ENCODE results near the gene MED10. TPM values are rescaled to one million over a fixed set of nuclear protein-coding genes. Genes with fewer than 3 reads are reported as not detected.

The MED10 gene
- total and polyA plus RNA-seq, 2 of the 4 experiments (the other 2 are of a cell fraction), result 9.1 to 60.0 TPM

- Histone ChIP-seq H3K4ac (ENCODE audit: low read depth, low read length) (no peak overlapping the region), H2BK120ac (ENCODE audit: low read depth, low read length) (no peak overlapping the region), H3K9me3 (ENCODE audit: control insufficient read depth, insufficient read depth, low read length) (no peaks in the 10 kb centered on the region), H2AK5ac (ENCODE audit: low read depth, low read length) (no peak overlapping the region), H3K4me3 (ENCODE audit: insufficient read depth, low read depth, low read length) (no peak overlapping the region), H2AK9ac (replicated peaks; ENCODE audit: low read depth, low read length, poor library complexity) (no peak overlapping the region), H2BK5ac (ENCODE audit: low read depth, low read length, poor library complexity, severe bottlenecking) (no peak overlapping the region), H2BK20ac (ENCODE audit: low read depth, low read length) (no peak overlapping the region), H3K79me1 (ENCODE audit: low read depth in 1 of 2, low read length in 2 of 2) (no peaks in the 10 kb centered on the region), H3K36me3 (ENCODE audit: control insufficient read depth, insufficient read depth, low read length) (no peaks in the 10 kb centered on the region), H3K9me1 (ENCODE audit: insufficient read depth, low read length) (no peaks in the 10 kb centered on the region), H3K56ac (ENCODE audit: extremely low read depth, insufficient read depth, low read length) (no peak overlapping the region), H4K91ac (ENCODE audit: insufficient read depth, low read depth, low read length) (no peak overlapping the region), H4K8ac (ENCODE audit: low read depth in 2 of 2, low read length in 2 of 2) (no peak overlapping the region), H2BK15ac (ENCODE audit: low read depth, low read length) (no peak overlapping the region), H3K18ac (ENCODE audit: low read depth, low read length) (no peak overlapping the region), H3K23ac (ENCODE audit: low read depth, low read length) (no peak overlapping the region), H3K9ac (ENCODE audit: low read depth, low read length) (no peak overlapping the region), H3K4me1 (ENCODE audit: control insufficient read depth, insufficient read depth, low read length) (no peaks in the 10 kb centered on the region), H4K5ac (ENCODE audit: low read depth, low read length) (no peak overlapping the region), H3K27me3 (ENCODE audit: control insufficient read depth, insufficient read depth, low read length) (peaks cover 2% of the 10 kb centered on the region), H3K14ac (replicated peaks; ENCODE audit: low read depth, low read length) (no peak overlapping the region), H3K4me2 (ENCODE audit: low read depth, low read length) (no peak overlapping the region), H2AFZ (replicated peaks; ENCODE audit: low read length, poor library complexity) (no peak overlapping the region), H3K27ac (ENCODE audit: insufficient read depth, low read length) (no peak overlapping the region), H4K20me1 (ENCODE audit: insufficient read depth, low read length) (no peaks in the 10 kb centered on the region)
- in situ Hi-C loops (cut with MboI; ENCODE audit: low sequenced_read_pairs), result no loop called here
- ChIA-PET CTCF (no interaction called here), POLR2A (ENCODE audit: unreplicated experiment) (no interaction called here)
- intact Hi-C loops (cut with micrococcal nuclease), result no loop called here
- TF ChIP-seq RFX5 (IDR thresholded peaks at IDR 0.05; ENCODE audit: low read depth, low read length) (no peak), MAZ (IDR thresholded peaks at IDR 0.05; ENCODE audit: borderline replicate concordance, low read depth, low read length) (no peak), RCOR1 (IDR thresholded peaks at IDR 0.05; ENCODE audit: insufficient replicate concordance, low read length) (no peak), FOS (IDR thresholded peaks at IDR 0.05; ENCODE audit: low read depth, low read length) (no peak), SMC3 (IDR thresholded peaks at IDR 0.05; ENCODE audit: low read depth, low read length) (no peak), BHLHE40 (IDR thresholded peaks at IDR 0.05; ENCODE audit: low read depth, low read length) (no peak)
- DNase-seq (no peak), ATAC-seq (ENCODE audit: low read depth) (no peak)
- WGBS, 2 experiments (ENCODE audit: extremely low coverage in 2 of 2, insufficient read length in 1 of 2), result 72% methylated on average over 4 of the region's 10 CpGs; no CpG with 5 or more reads in 1 of the 2 experiments
- dilution Hi-C loops (cut with HindIII; ENCODE audit: low sequenced_read_pairs, unreplicated experiment), result no loop called here
- BruUV-seq (replicated peaks), result no TSS peak
Measured at GRCh38 chr5:6417657-6418056, 39.3 kb upstream of the MED10 start.

All from IMR-90 (cell line).